ENCODE results near the gene MT1A.

The MT1A gene

GRCh38 chr16:56632156-56632847, 6.2 kb upstream of the MT1A start, which contains the start of gene MT1M:
MT1M (plus strand) TSS chr16:56632659; CDS start chr16:56632732, 73 bp downstream.
- no peak for DNase-seq

- DNase-seq = no peak
Measured at GRCh38 chr16:56632848-56633365, 5.6 kb upstream of the MT1A start.

GRCh38 chr16:56633535-56633934, 4.9 kb upstream of the MT1A start:
- no peak for DNase-seq

- DNase-seq = no peak
Measured at GRCh38 chr16:56634715-56635440, 3.6 kb upstream of the MT1A start.

- no peak for DNase-seq
Measured at GRCh38 chr16:56635441-56635967, 3.0 kb upstream of the MT1A start.

- no peak for DNase-seq
Measured at GRCh38 chr16:56636616-56637413, 1.7 kb upstream of the MT1A start.

- DNase-seq = no peak
Measured at GRCh38 chr16:56639045-56639444, 579 bp downstream of the MT1A start.

GRCh38 chr16:56640076-56640475, 1.6 kb downstream of the MT1A start:
- DNase-seq = no peak

GRCh38 chr16:56641166-56641565, 2.7 kb downstream of the MT1A start:
- DNase-seq = no peak

- DNase-seq = peak; percentile 76
Measured at GRCh38 chr16:56643080-56643778, 4.8 kb downstream of the MT1A start.

- DNase-seq = no peak
Measured at GRCh38 chr16:56643833-56644232, 5.4 kb downstream of the MT1A start.

- no peak for DNase-seq
Measured at GRCh38 chr16:56645311-56645710, 6.8 kb downstream of the MT1A start.

- no peak for DNase-seq
Measured at GRCh38 chr16:56645838-56646237, 7.4 kb downstream of the MT1A start.

- no peak for DNase-seq
Measured at GRCh38 chr16:56647641-56648431, 9.4 kb downstream of the MT1A start.

GRCh38 chr16:56649271-56649670, 10.8 kb downstream of the MT1A start:
- no peak for DNase-seq

GRCh38 chr16:56649820-56650219, 11.4 kb downstream of the MT1A start:
- no peak for DNase-seq

GRCh38 chr16:56651586-56651985, 13.1 kb downstream of the MT1A start, which contains the start of gene MT1B:
MT1B (plus strand) TSS chr16:56651886; CDS start chr16:56651954, 68 bp downstream.
- no peak for DNase-seq

GRCh38 chr16:56652600-56652999, 14.1 kb downstream of the MT1A start:
- DNase-seq = no peak

- DNase-seq = no peak
Measured at GRCh38 chr16:56653218-56653617, 14.8 kb downstream of the MT1A start.

GRCh38 chr16:56657555-56658326, 19.3 kb downstream of the MT1A start, which contains the start of gene MT1F:
MT1F (plus strand) TSS chr16:56657959; CDS start chr16:56658059, 100 bp downstream.
- peak; percentile 50 for DNase-seq

Data from stimulated activated CD4-positive, alpha-beta T cell treated with anti-CD3 and anti-CD28 coated beads, Interleukin-1b, Interleukin-23, amount 100 ng/mL, for 48 hours (primary cell).